Measurements from ENCODE around the gene RELB.

DNA sequence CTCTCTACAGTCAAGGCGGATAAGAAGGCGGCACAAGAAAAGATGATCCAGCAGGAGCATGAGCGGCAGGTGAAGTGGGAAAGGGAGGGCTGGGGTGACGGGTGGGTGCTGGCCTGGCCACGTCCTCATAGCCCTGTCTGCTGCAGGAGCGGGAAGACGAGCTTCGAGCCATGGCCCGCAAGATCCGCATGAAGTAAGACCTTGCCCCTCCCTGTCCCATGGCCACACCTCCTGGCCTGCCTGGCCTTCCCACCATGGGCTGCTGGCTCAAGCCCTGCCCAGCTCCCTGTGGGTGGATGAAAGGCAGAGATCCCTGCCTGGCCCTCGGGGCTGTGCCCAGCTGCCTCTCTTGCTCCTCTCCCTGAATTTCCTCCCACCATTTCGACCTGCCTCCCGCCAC lies 67.8 kb downstream of the RELB start:
- TF ChIP-seq FOS (IDR thresholded peaks at IDR 0.05; ENCODE audit: borderline replicate concordance, insufficient read depth, low read length) (no peak), POLR2A (IDR thresholded peaks at IDR 0.05; ENCODE audit: low read depth, low read length) (no peak), POLR2AphosphoS5 (IDR thresholded peaks at IDR 0.05; ENCODE audit: insufficient read depth, low read depth, low read length) (no peak), MAX (IDR thresholded peaks at IDR 0.05; ENCODE audit: insufficient read depth, insufficient read length) (no peak), GATA2 (IDR thresholded peaks at IDR 0.05; ENCODE audit: insufficient read depth, insufficient read length, low read depth, low read length) (no peak)
- TF ChIP-seq, protein P1, sequence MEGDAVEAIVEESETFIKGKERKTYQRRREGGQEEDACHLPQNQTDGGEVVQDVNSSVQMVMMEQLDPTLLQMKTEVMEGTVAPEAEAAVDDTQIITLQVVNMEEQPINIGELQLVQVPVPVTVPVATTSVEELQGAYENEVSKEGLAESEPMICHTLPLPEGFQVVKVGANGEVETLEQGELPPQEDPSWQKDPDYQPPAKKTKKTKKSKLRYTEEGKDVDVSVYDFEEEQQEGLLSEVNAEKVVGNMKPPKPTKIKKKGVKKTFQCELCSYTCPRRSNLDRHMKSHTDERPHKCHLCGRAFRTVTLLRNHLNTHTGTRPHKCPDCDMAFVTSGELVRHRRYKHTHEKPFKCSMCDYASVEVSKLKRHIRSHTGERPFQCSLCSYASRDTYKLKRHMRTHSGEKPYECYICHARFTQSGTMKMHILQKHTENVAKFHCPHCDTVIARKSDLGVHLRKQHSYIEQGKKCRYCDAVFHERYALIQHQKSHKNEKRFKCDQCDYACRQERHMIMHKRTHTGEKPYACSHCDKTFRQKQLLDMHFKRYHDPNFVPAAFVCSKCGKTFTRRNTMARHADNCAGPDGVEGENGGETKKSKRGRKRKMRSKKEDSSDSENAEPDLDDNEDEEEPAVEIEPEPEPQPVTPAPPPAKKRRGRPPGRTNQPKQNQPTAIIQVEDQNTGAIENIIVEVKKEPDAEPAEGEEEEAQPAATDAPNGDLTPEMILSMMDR (IDR thresholded peaks at IDR 0.05; ENCODE audit: extremely low read depth in 1 of 2, insufficient read depth in 1 of 2, low read depth in 1 of 2, low read length in 2 of 2), result no peak
